Measurements from ENCODE around the gene RNF34.

RNF34 gene

GRCh38 chr12:121467638-121468498, 68.0 kb downstream of the RNF34 start:
- DNase-seq (ENCODE audit: low spot score), result no peak
- peak overlapping the region; percentile 75 for H3K4me3 ChIP-seq
- peak overlapping the region in 1 of 2 donors; percentile 90 for H3K27ac ChIP-seq
- no peak for TF ChIP-seq CTCF (IDR thresholded peaks at IDR 0.05)

- TF ChIP-seq CTCF (IDR thresholded peaks at IDR 0.05), result no peak
- Histone ChIP-seq H3K4me3 (no peak overlapping the region), H3K27ac (no peak overlapping the region)
- DNase-seq (ENCODE audit: low spot score), result no peak
Measured at GRCh38 chr12:121468499-121468801, 68.5 kb downstream of the RNF34 start.

- no peak overlapping the region for H3K27ac ChIP-seq
- no peak overlapping the region for H3K4me3 ChIP-seq
- DNase-seq (ENCODE audit: low spot score), result no peak
- no peak for TF ChIP-seq CTCF (IDR thresholded peaks at IDR 0.05)
Measured at GRCh38 chr12:121470751-121471150, 70.8 kb downstream of the RNF34 start.

GRCh38 chr12:121472150-121472905, 72.4 kb downstream of the RNF34 start:
- Histone ChIP-seq H3K4me3 (no peak overlapping the region), H3K27ac (no peak overlapping the region)
- TF ChIP-seq CTCF (IDR thresholded peaks at IDR 0.05), result no peak
- DNase-seq (ENCODE audit: low spot score), result no peak

All from coronary artery (tissue), 2 donors.